ENCODE measurements around the gene BYSL.
A peak's percentile ranks its signal among the peaks of the same experiment; 100 is the strongest.
"Not testable (repeated sequence)": the region's sequence is repeated elsewhere in the genome, so short reads cannot be mapped to it uniquely, and the experiment has no call there.

BYSL gene

GRCh38 chr6:41941280-41942066 is 20.2 kb downstream of the BYSL start, which contains the start of gene CCND3:
CCND3 (minus strand) TSS chr6:41941808; CDS start chr6:41941649, 159 bp downstream.
- Histone ChIP-seq H3K36me3 (replicated peaks in 1 of 2; ENCODE audit: control insufficient read depth in 2 of 2, insufficient read depth in 2 of 2, low read length in 2 of 2) (peaks cover 2 to 21% of the 10 kb centered on the region in 2 donors), H3K4ac (ENCODE audit: low read length) (no peak within 1 kb of the TSS), H2BK12ac (ENCODE audit: low read length) (no peak within 1 kb of the TSS), H3K27ac (replicated peaks; ENCODE audit: low read length) (no peak within 1 kb of the TSS), H3K4me3 (ENCODE audit: low read length in 2 of 2) (peak within 1 kb of the TSS; percentile 92 to 96), H3K4me2 (ENCODE audit: insufficient read depth, low read length, poor library complexity, severe bottlenecking) (peak within 1 kb of the TSS; percentile 100), H2BK5ac (ENCODE audit: low read length) (peak within 1 kb of the TSS; percentile 93), H3K9ac (ENCODE audit: low read depth, low read length, poor library complexity) (peak within 1 kb of the TSS; percentile 93), H3K23ac (ENCODE audit: low read depth, low read length, poor library complexity) (peak within 1 kb of the TSS; percentile 95), H3K4me1 (ENCODE audit: control insufficient read depth in 2 of 2, insufficient read depth in 1 of 2, low read depth in 1 of 2, low read length in 2 of 2) (peaks cover 18 to 21% of the 10 kb centered on the region in 2 donors), H3K9me3 (replicated peaks in 1 of 2; ENCODE audit: control insufficient read depth in 2 of 2, insufficient read depth in 1 of 2, low read depth in 1 of 2, low read length in 2 of 2) (no peaks in the 10 kb centered on the region), H3K79me1 (ENCODE audit: low read depth, low read length) (peaks cover 6% of the 10 kb centered on the region), H2BK120ac (ENCODE audit: low read depth, low read length) (no peak within 1 kb of the TSS), H4K91ac (ENCODE audit: low read depth, low read length, poor library complexity) (no peak within 1 kb of the TSS), H2AK5ac (ENCODE audit: low read depth, low read length) (peak within 1 kb of the TSS; percentile 47), H2AFZ (ENCODE audit: low read length) (peak within 1 kb of the TSS; percentile 96), H3K14ac (ENCODE audit: low read length) (peak within 1 kb of the TSS; percentile 85), H3K27me3 (ENCODE audit: control insufficient read depth in 3 of 3, insufficient read depth in 3 of 3, low read depth in 1 of 3, low read length in 3 of 3) (no peaks in the 10 kb centered on the region), H2BK15ac (ENCODE audit: low read length) (peak within 1 kb of the TSS; percentile 35), H4K8ac (ENCODE audit: low read depth, low read length) (no peak within 1 kb of the TSS), H3K18ac (ENCODE audit: low read length) (peak within 1 kb of the TSS; percentile 89)
- WGBS, 2 donors (ENCODE audit: extremely low coverage in 2 of 2, insufficient read length in 2 of 2, insufficient replicate concordance in 1 of 2), result no CpG with 5 or more reads among the region's 87 CpGs
- DNase-seq (ENCODE audit: low spot score), result peak; percentile 82

GRCh38 chr6:41942067-41942851 is 21.0 kb downstream of the BYSL start:
- no peak overlapping the region for H4K8ac ChIP-seq (ENCODE audit: low read depth, low read length)
- no peak overlapping the region for H3K14ac ChIP-seq (ENCODE audit: low read length)
- H3K4me1 ChIP-seq (ENCODE audit: control insufficient read depth in 2 of 2, insufficient read depth in 1 of 2, low read depth in 1 of 2, low read length in 2 of 2), result peaks cover 18 to 21% of the 10 kb centered on the region in 2 donors
- H3K18ac ChIP-seq (ENCODE audit: low read length), result peak overlapping the region; percentile 25
- H2BK15ac ChIP-seq (ENCODE audit: low read length), result no peak overlapping the region
- H3K36me3 ChIP-seq (replicated peaks in 1 of 2; ENCODE audit: control insufficient read depth in 2 of 2, insufficient read depth in 2 of 2, low read length in 2 of 2), result peaks cover 2 to 14% of the 10 kb centered on the region in 2 donors
- peak overlapping the region; percentile 93 for H2BK5ac ChIP-seq (ENCODE audit: low read length)
- peak overlapping the region; percentile 56 for H3K9ac ChIP-seq (ENCODE audit: low read depth, low read length, poor library complexity)
- H2BK120ac ChIP-seq (ENCODE audit: low read depth, low read length), result no peak overlapping the region
- H2BK12ac ChIP-seq (ENCODE audit: low read length), result no peak overlapping the region
- no peaks in the 10 kb centered on the region for H3K9me3 ChIP-seq (replicated peaks in 1 of 2; ENCODE audit: control insufficient read depth in 2 of 2, insufficient read depth in 1 of 2, low read depth in 1 of 2, low read length in 2 of 2)
- peak overlapping the region; percentile 100 for H3K4me2 ChIP-seq (ENCODE audit: insufficient read depth, low read length, poor library complexity, severe bottlenecking)
- DNase-seq (ENCODE audit: low spot score), result no peak
- H2AFZ ChIP-seq (ENCODE audit: low read length), result peak overlapping the region; percentile 96
- peak overlapping the region; percentile 49 to 92 for H3K4me3 ChIP-seq (ENCODE audit: low read length in 2 of 2)
- no CpG with 5 or more reads among the region's 20 CpGs for WGBS, 2 donors (ENCODE audit: extremely low coverage in 2 of 2, insufficient read length in 2 of 2, insufficient replicate concordance in 1 of 2)
- H3K27ac ChIP-seq (replicated peaks; ENCODE audit: low read length), result no peak overlapping the region
- no peak overlapping the region for H3K23ac ChIP-seq (ENCODE audit: low read depth, low read length, poor library complexity)
- H2AK5ac ChIP-seq (ENCODE audit: low read depth, low read length), result no peak overlapping the region
- peaks cover 6% of the 10 kb centered on the region for H3K79me1 ChIP-seq (ENCODE audit: low read depth, low read length)
- no peaks in the 10 kb centered on the region for H3K27me3 ChIP-seq (ENCODE audit: control insufficient read depth in 3 of 3, insufficient read depth in 3 of 3, low read depth in 1 of 3, low read length in 3 of 3)
- no peak overlapping the region for H4K91ac ChIP-seq (ENCODE audit: low read depth, low read length, poor library complexity)
- H3K4ac ChIP-seq (ENCODE audit: low read length), result no peak overlapping the region

DNA sequence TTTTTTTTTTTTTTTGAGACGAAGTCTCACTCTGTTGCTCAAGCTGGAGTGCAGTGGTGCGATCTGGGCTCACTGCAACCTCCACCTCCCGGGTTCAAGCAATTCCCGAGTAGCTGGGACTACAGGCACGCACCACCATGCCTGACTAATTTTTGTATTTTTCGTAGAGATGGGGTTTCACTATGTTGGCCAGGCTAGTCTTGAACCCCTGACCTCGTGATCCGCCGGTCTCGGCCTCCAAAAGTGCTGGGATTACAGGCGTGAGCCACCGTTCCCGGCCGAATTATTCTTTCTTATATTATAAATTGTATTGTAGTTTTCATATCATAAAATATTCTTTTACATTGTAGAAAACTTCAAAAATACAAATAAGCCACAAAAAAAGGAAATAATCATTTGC is 21.6 kb downstream of the BYSL start:
- not testable (repeated sequence) for H3K14ac ChIP-seq (ENCODE audit: low read length); H3K9me3 ChIP-seq (replicated peaks in 1 of 2; ENCODE audit: control insufficient read depth in 2 of 2, insufficient read depth in 1 of 2, low read depth in 1 of 2, low read length in 2 of 2); H3K4me3 ChIP-seq (ENCODE audit: low read length in 2 of 2); H2BK15ac ChIP-seq (ENCODE audit: low read length); H2AFZ ChIP-seq (ENCODE audit: low read length); H2BK12ac ChIP-seq (ENCODE audit: low read length); H3K4me2 ChIP-seq (ENCODE audit: insufficient read depth, low read length, poor library complexity, severe bottlenecking); H3K23ac ChIP-seq (ENCODE audit: low read depth, low read length, poor library complexity); H2BK120ac ChIP-seq (ENCODE audit: low read depth, low read length); H3K9ac ChIP-seq (ENCODE audit: low read depth, low read length, poor library complexity); H2BK5ac ChIP-seq (ENCODE audit: low read length); H3K18ac ChIP-seq (ENCODE audit: low read length); H4K91ac ChIP-seq (ENCODE audit: low read depth, low read length, poor library complexity); H4K8ac ChIP-seq (ENCODE audit: low read depth, low read length); DNase-seq (ENCODE audit: low spot score); H3K4ac ChIP-seq (ENCODE audit: low read length); H3K36me3 ChIP-seq (replicated peaks in 1 of 2; ENCODE audit: control insufficient read depth in 2 of 2, insufficient read depth in 2 of 2, low read length in 2 of 2); H3K27me3 ChIP-seq (ENCODE audit: control insufficient read depth in 3 of 3, insufficient read depth in 3 of 3, low read depth in 1 of 3, low read length in 3 of 3); H3K27ac ChIP-seq (replicated peaks; ENCODE audit: low read length); H2AK5ac ChIP-seq (ENCODE audit: low read depth, low read length); H3K79me1 ChIP-seq (ENCODE audit: low read depth, low read length)
- H3K4me1 ChIP-seq (ENCODE audit: control insufficient read depth in 2 of 2, insufficient read depth in 1 of 2, low read depth in 1 of 2, low read length in 2 of 2), result peaks cover 18 to 21% of the 10 kb centered on the region in 2 donors
- no CpG with 5 or more reads among the region's 14 CpGs for WGBS, 2 donors (ENCODE audit: extremely low coverage in 2 of 2, insufficient read length in 2 of 2, insufficient replicate concordance in 1 of 2)

- H3K4me1 ChIP-seq (ENCODE audit: control insufficient read depth in 2 of 2, insufficient read depth in 1 of 2, low read depth in 1 of 2, low read length in 2 of 2), result peaks cover 18 to 21% of the 10 kb centered on the region in 2 donors
- no peak overlapping the region for H3K4me3 ChIP-seq (ENCODE audit: low read length in 2 of 2)
- H3K79me1 ChIP-seq (ENCODE audit: low read depth, low read length), result peaks cover 6% of the 10 kb centered on the region
- H3K9me3 ChIP-seq (replicated peaks in 1 of 2; ENCODE audit: control insufficient read depth in 2 of 2, insufficient read depth in 1 of 2, low read depth in 1 of 2, low read length in 2 of 2), result peaks cover 0 to 1% of the 10 kb centered on the region in 2 donors
- no peak overlapping the region for H3K23ac ChIP-seq (ENCODE audit: low read depth, low read length, poor library complexity)
- no peak overlapping the region for H2BK5ac ChIP-seq (ENCODE audit: low read length)
- no peak overlapping the region for H4K91ac ChIP-seq (ENCODE audit: low read depth, low read length, poor library complexity)
- H2BK12ac ChIP-seq (ENCODE audit: low read length), result no peak overlapping the region
- no peak overlapping the region for H4K8ac ChIP-seq (ENCODE audit: low read depth, low read length)
- no peak overlapping the region for H2AFZ ChIP-seq (ENCODE audit: low read length)
- no peak overlapping the region for H3K18ac ChIP-seq (ENCODE audit: low read length)
- H3K4me2 ChIP-seq (ENCODE audit: insufficient read depth, low read length, poor library complexity, severe bottlenecking), result no peak overlapping the region
- H3K27ac ChIP-seq (replicated peaks; ENCODE audit: low read length), result no peak overlapping the region
- H3K27me3 ChIP-seq (ENCODE audit: control insufficient read depth in 3 of 3, insufficient read depth in 3 of 3, low read depth in 1 of 3, low read length in 3 of 3), result no peaks in the 10 kb centered on the region
- no peak overlapping the region for H2BK15ac ChIP-seq (ENCODE audit: low read length)
- no peak overlapping the region for H3K14ac ChIP-seq (ENCODE audit: low read length)
- no peak overlapping the region for H3K9ac ChIP-seq (ENCODE audit: low read depth, low read length, poor library complexity)
- no peak overlapping the region for H2BK120ac ChIP-seq (ENCODE audit: low read depth, low read length)
- peaks cover 0 to 3% of the 10 kb centered on the region in 2 donors for H3K36me3 ChIP-seq (replicated peaks in 1 of 2; ENCODE audit: control insufficient read depth in 2 of 2, insufficient read depth in 2 of 2, low read length in 2 of 2)
- no peak overlapping the region for H3K4ac ChIP-seq (ENCODE audit: low read length)
- H2AK5ac ChIP-seq (ENCODE audit: low read depth, low read length), result no peak overlapping the region
- DNase-seq (ENCODE audit: low spot score), result no peak
Measured at GRCh38 chr6:41943456-41943855, 22.2 kb downstream of the BYSL start.
